ENCODE data around the gene UBXN4.
A peak's percentile ranks its signal among the peaks of the same experiment; 100 is the strongest.
"Not testable (repeated sequence)": the region's sequence is repeated elsewhere in the genome, so short reads cannot be mapped to it uniquely, and the experiment has no call there.

The UBXN4 gene, protein sequence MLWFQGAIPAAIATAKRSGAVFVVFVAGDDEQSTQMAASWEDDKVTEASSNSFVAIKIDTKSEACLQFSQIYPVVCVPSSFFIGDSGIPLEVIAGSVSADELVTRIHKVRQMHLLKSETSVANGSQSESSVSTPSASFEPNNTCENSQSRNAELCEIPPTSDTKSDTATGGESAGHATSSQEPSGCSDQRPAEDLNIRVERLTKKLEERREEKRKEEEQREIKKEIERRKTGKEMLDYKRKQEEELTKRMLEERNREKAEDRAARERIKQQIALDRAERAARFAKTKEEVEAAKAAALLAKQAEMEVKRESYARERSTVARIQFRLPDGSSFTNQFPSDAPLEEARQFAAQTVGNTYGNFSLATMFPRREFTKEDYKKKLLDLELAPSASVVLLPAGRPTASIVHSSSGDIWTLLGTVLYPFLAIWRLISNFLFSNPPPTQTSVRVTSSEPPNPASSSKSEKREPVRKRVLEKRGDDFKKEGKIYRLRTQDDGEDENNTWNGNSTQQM

DNA sequence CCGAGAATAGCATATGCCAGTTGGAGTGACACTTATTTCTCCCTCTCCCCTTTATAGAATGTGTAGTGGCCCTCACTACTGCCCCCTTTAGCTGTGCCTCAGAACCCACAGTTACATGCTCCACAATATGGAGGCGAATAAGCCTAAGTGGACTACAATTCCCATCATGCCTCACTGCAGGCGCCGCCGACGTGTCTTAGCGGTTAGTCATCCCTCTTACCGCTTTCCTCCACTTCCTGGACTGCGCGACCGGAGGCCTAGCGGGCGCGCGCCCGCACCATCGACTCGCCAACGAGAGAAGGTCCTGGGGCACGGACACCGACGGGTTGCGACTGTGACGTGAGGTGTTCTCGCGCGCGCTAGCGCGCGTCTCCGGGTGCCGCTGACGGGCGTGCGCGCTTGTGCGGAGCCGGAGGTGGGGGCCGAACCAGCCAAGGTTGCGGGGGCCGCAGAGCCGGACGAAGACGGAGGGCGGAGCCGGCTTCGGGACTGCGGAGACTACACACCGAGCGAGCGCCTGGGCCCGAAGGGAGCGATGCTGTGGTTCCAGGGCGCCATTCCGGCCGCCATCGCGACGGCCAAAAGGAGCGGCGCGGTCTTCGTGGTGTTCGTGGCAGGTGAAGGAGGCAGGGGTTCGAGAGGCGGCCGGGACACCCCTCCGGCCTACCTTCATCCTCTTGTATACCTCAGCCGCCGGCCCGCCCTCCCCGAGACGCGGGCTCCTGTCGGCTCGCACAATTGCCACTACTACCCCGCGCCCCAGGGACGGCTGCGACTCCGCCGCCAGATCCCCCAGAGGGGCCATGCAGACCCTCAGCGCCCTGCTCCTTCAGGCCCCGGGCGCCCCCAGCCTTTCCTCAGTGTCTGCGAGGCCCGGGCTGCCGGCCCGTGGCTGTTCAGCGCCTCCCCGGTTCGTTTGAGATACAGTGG, at the start of gene UBXN4:
Gene UBXN4, plus strand, starts transcription at position 461 of the 930 bp plus-strand sequence. Its CDS starts 75 bp downstream, at position 536.
- peak; percentile 89 for DNase-seq

DNA sequence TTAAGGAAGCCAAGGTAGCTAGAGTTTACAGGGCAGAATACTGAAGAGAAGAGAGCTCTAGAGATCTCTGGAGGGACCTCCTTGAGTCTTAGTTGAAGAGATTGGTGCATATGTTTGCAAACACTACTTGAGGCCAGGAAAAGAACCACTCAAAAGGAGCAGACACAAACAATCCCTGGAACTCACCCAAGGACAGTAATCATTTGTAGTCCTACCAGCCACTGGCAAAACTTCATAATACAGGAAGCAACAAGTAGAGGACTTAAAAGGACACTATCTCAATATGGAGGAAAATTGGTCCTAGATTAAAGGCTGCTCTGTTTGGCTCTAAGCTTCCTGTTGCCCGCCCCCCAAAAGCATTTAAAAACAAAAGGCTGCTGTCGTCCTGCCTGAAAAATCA, 46.9 kb upstream of the UBXN4 start:
- DNase-seq, result no peak

DNA sequence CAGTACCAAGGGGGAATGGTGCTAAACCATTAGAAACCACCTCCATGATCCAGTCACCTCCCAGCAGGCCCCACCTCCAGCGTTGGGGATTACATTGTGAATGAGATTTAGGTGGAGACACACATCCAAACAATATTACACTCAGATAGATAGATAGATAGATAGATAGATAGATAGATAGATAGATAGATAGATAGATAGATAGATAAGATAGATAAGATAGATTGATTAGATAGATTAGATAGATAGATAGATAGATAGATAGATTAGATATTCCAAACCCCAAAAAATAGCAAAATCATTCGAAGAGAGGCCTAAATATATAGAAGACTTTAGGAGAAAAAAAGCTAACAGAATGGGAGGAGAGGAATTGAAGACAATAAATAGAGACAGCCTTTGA, 42.8 kb upstream of the UBXN4 start:
- DNase-seq, result no peak

DNA sequence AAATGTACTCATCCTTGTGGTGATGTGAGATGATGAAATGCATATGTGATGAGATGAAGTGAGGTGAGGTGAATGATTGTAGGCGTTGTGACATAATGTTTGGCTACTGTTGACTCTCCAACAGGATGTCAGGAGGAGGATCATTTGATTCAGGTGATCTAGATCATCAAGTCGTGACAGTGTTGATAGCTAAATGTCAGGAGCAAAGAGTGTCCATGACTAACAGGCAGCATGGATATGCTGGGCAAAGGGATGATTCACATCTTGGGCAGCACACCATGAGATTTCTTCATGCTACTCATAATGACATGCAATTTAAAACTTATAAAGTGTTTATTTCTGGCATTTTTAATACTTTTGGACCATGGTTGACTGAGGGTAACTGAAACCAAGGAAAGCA, 40.2 kb upstream of the UBXN4 start:
- no peak for DNase-seq

DNA sequence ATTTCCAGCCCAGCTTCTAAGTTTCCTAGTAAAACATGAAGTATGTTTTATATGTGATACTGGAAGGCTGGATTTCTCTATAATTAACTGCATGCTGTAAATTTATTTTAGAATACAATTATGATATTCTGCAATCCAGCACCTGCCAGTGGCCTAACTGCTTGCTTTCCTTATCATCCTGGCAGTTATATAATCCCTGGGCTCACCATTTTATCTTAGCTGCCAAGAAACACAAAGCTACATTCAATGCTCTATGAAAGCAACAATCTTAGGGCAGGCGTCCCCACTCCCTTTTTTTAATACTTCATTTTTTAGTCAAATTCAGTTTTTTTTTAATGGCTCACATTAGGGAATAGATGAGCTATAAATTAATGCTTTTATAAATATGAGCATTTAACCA, 38.4 kb upstream of the UBXN4 start:
- no peak for DNase-seq

DNA sequence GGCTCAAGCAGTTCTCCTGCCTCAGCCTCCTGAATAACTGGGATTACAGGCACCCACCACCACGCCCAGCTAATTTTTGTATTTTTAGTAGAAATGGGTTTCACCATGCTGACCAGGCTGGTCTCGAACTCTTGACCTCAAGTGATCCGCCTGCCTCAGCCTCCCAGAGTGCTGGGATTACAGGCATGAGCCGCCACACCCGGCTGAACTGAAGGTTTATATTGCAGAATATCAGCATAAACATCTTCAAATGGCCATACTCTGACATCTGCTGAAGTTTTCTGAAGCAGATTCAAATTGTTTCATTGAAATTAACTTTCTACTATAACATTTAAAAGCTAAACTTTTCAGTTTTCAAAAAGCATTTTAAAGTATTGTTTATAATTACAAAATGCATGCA, 37.6 kb upstream of the UBXN4 start:
- not testable (repeated sequence) for DNase-seq

DNA sequence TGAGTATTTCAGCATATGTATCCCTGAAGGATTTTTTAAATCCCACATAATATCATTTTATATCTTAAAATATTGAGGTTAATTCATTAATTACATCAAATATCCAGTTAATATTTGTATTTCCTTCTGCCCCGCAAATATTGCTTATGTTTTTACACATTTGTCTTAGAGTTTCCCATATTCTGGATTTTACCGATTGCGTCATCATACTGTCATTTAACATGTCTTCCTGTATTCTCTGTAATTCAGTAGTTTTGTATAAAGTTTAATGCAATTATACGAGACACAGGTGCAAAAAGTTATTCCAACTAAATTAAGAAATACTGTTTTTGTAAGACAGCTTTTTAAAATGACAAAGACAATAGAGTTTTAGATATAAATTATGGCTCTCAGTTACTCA, 33.5 kb upstream of the UBXN4 start:
- DNase-seq, result no peak

DNA sequence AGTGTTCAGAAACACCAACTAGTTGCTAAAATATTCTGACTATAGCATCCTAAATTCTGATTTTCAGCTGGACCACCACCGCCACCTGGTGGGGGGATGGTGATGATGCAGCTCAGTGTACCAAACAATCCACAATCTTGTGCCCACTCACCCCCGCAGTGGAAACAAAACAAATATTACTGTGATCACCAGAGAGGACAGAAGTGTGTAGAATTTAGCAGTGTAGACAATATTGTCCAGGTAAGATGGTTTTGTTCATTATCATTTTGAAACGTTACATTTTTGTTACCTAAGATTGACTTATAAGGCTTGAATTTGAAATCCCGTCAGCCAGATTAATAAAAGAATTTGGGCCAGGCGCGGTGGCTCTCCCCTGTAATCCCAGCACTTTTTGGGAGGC, 31.7 kb upstream of the UBXN4 start:
- DNase-seq, result peak; percentile 67

DNA sequence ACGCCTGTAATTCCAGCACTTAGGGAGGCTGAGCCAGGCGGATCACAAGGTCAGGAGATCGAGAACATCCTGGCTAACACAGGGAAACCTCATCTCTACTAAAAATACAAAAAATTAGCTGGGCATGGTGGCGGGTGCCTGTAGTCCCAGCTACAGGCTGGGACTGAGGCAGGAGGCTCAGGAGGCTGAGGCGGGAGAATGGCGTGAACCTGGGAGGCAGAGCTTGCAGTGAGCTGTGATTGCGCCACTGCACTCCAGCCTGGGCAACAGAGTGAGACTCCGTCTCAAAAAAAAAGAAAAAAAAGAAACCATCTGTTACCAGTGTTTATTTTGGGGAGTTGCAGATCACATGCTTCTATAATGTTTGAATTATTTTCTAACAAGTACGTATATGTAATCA, 26.6 kb upstream of the UBXN4 start:
- not testable (repeated sequence) for DNase-seq

DNA sequence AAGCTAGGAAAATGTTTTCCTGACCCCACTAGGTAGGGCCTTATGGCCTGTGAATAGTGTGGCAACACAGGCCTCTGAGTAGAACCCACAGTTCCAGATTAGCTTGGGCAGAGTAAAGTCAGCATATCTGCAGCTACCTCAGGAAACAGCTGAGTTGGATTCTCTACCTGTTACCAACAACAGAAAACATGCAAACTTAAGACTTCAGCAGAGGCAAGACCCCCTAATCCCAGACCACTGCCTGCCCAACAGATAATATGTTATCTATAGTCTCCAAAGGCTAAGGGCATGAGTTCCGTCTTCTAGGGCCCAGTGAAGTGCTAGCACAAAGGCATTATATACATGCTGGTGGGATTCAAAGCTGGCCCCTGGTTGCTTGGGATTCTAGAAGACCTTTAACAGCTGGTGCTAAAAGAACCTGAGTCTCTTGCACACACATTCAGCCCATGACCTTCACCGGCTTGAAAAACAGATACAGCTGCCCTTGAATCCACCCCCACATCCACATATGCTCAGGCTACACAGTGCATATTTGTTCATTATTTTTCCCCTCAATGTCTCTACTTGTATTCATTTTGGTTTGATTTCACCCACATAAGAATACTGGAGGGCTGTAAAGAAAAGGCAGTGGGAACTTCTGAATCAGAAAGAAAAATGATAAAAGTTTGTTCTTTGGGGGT, 13.5 kb upstream of the UBXN4 start:
- DNase-seq, result no peak

DNA sequence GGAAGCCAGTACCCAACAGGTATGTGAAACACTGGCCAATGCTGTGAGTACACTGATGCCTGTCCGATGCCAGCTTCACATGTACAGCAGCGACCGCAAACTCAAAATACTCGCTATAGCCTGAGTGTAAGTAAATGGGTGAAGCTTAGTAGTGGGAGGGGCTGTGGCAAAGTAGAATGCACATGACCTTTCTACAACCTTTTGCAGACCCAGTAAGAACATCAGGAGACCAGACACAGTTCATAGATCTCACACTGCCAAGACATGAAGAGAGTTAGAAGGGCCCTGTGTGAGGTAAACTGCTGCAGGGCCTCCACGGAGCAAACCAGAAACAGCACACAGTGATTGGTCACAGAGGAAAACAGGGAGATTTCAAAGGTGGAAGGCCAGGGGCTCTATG, 9.1 kb upstream of the UBXN4 start:
- DNase-seq, result no peak

DNA sequence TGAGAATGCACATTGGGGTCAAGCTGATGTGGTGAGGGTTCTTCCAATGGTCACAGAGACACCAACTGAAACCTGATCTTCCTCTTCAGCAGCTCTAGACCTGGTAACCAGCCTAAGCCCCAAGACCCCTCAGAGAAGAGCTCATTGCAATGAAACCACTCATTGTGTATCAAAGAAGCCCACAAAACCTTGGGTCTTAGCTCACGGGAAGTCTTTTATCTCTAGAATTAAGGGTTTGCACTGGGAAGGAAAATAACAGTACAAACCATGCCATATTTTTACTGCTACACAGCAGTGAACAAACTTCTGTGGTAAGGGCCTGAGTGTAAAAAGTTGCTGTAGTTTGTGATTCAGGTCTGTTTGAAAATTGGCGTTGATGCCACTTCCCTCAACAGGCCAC, 8.6 kb upstream of the UBXN4 start:
- DNase-seq, result no peak

DNA sequence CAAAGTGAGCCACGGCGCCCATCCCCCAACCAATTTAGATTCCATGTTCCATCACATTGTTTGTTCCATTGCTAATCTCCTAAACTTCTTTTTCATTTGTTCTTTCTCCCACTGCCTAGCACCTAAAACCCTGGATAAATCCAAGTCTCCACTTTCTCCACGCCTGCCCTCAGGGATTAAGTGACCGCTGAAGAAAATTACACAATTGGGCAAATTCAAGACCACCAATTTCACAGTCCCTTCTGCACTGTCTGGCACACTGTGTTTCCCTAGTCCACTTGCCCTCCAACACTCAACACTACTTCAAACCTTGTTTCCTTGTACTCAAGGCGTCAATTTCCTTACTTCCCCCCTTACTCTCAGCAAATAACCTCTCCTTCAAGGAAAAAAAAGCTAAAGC, 5.1 kb upstream of the UBXN4 start:
- no peak for DNase-seq

DNA sequence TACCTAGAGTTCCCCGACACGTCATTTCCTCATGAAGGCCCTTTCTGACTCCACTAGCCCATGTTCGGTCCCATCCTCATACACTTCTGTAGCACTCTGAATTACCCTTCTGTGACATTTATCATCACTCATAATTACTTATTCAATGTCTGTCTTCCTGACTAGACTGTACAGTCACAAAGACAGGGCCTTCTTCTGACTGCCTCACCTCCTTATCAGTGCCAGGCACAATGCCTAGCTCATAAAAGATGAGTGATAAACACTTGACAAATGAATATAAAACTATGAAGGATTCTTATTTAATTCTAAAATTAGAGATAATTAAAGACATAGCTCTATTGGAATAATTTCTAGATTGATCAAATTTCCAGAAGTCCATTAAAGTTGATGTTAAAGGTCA, 1.4 kb upstream of the UBXN4 start:
- DNase-seq, result no peak

DNA sequence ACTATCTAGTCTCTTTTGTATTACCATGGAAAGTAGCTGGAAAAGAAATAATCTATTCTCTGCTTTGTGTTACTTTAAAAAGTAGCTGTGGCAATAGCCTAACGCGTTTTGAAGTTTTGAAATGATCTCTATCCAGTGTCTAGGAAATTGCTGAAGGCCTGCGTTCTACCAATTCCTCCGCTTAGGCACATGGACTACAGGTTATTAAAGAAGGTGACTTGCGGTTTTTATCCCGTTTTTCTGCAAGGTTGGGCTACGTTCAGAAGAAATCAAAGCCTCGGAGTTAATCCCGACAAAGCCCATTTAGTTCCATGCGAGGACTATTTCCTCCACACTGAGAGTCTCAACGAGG, 636 bp upstream of the UBXN4 start:
- no peak for DNase-seq

DNA sequence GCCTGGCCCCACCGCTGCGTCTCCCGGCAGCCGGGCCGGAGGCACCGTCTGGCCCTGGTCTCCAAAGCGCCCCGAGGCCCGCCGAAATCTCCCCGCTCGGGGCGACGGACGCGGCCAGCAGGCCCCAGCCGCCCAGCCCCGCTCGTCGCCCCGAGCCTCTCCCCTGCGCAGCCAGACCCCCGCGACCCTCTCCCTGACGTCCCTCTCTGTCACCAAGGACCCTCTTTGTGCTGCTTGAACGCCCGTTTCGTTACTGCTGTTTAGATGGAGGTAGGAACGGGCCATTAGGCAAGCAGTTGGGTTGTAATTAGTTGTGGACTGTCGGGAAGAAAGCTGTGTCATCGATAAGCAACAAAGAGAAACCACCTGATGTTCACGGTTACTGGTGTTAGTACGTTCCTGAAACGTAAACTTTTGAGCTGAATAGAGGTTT, 686 bp downstream of the UBXN4 start:
- DNase-seq, result peak; percentile 16

DNA sequence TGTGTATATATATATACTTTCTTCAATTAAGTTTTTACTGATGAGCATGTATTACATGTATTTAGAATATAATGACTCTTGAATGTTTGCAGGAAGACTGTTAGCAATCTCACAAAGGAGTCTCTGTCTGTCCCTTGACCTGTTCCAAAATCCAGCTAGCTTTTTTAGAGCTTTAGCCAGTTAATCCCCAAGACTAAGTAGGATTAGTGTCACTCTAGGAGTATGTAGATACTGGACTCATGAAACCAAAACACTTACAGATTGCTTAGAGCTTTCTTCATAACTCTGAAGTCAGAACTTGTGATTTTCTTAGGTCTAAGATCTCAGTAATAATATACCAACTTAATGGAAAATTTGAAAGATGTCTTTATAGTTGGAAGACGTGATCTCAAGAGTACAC, 2.2 kb downstream of the UBXN4 start:
- no peak for DNase-seq

DNA sequence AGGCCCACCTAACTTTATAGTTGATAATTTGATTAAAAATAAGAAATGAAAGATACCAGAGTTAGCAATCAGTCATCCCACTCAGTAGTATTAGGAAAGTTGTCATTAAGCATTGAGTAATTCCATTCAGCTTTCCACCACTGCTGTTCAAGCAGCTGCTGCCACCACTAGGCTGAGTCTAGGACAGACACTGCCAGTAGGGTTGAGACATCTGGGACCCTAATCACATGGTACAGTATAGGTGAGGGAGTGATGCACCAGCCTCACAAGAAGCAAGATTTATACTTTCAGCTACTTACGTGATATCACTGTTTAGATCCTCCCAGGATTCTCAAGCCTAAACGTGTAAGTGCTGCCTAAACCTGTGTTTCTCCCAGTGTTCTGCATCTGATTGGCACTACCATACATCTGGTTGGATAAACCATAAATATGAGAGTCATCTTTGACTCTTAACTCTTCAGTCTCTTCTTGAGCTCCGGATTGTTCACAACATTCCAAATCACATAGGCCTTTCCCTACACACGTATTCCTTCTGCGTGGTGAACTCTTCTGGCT, 3.2 kb downstream of the UBXN4 start:
- DNase-seq, result no peak

DNA sequence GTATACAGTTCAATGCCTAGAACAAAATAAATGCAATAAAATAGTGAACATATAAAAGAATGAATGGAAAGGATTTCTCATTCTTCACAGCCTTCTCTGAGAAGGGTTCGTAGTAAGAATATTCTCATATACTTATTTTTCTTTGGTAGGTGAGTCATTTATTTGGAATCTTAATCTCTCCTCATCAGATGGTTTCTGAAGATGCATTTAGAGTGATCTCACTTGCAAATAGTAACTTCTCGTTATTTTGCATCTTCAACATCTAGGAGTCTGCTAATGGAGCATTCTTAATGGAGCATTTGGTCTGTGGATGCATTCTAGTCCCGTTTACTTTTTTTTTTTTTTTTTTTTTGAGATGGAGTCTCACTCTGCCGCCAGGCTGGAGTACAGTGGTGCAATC, 3.9 kb downstream of the UBXN4 start:
- DNase-seq, result no peak

DNA sequence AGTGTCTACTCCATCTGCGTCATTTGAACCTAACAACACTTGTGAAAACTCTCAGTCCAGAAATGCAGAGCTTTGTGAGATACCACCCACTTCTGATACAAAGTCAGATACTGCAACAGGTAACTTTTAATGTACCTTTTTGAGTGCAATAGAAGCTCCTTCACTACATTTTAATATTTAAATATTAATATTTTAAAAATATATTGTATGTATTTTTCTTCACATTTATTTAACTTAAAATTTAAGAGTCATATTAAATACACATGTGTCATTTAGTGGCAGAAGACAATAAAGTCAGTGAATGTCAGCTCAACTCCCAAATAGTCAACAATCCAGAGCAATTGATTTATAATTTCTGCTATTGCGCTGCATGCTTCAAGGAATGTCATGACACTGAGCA, 13.9 kb downstream of the UBXN4 start:
- DNase-seq, result no peak

DNA sequence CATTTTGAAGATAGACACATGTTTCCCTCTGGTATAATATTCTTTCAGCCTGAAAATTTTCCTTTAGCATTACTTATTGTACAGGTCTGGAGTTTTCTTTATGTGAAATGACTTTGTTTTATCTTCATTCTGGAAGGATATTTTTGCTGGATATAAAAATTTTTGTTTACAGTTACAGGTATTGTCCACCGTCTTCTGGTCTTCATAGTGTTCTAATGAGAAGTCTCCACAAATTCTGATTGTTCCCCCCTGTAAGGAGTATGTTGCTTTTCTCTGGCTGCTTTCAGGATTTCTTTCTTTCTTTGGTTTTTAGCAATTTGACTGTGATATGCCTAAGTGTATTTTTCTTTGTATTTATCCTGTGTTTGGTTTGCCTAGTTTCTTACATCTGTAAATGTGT, 15.0 kb downstream of the UBXN4 start:
- no peak for DNase-seq

DNA sequence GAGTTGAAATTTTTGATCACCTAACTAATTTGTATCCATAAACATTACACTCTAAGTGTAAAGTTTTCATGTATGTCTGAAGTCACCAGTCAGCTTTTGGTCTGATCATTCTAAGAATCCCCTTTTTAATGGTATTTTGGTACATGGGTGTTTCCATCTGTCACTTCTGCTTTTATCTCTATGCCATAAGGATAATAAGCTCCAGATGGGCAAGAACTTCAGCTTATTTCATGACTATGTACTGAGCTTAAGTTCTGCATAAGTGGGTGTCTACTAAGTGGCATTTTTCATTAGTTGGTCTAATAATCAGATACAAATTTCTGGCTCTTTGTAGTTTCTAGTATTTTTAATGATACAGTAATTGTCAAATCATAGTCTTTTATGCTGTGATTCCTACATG, 20.4 kb downstream of the UBXN4 start:
- DNase-seq, result no peak

DNA sequence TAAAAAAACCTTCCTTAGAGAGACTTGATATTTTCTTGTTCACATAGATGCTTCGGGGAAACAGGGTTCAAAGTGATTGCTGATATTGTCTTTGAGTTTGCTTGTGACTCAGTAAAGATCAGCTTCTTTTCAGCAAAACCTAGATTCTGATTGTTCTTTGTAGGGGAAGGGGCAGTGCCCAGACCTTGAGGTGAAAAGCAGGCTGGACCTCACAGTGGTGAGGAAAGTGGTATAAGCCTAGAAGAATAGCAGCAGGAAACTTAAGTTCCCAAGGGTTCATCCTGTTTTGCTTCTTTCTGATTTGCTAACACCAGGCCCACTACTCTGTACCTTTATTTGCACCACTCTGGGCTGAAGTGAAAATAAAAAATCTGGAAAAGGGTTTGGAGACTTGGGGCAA, 20.9 kb downstream of the UBXN4 start:
- no peak for DNase-seq
